Rectal smooth muscle tissue (tissue), 1 donor: Measurements from ENCODE around the gene CLK2.
A peak's percentile ranks its signal among the peaks of the same experiment; 100 is the strongest.
"Not testable (repeated sequence)": the region's sequence is repeated elsewhere in the genome, so short reads cannot be mapped to it uniquely, and the experiment has no call there.

ENCODE experiments used
- H3K27ac ChIP-seq: one replicate; pipeline ENCODE4 v1.7.0; 2013; ENCODE audit warnings: low read depth, low read length, inconsistent platforms
- H3K27me3 ChIP-seq: one replicate; pipeline ENCODE4 v1.7.0; 2013; ENCODE audit warnings: low read length; ENCODE audit not compliant: control insufficient read depth, insufficient read depth
- H3K36me3 ChIP-seq: one replicate; pipeline ENCODE4 v1.7.0; 2013; ENCODE audit warnings: low read length; ENCODE audit not compliant: control insufficient read depth, insufficient read depth
- H3K4me1 ChIP-seq: one replicate; pipeline ENCODE4 v1.7.0; 2013; ENCODE audit warnings: low read length; ENCODE audit not compliant: control insufficient read depth, insufficient read depth
- H3K4me3 ChIP-seq: one replicate; pipeline ENCODE4 v1.7.0; 2013; ENCODE audit warnings: low read length
- H3K9ac ChIP-seq: one replicate; pipeline ENCODE4 v1.7.0; 2013; ENCODE audit warnings: low read length

CLK2 gene

GRCh38 chr1:155244368-155245162, 28.7 kb downstream of the CLK2 start:
- H3K4me3 ChIP-seq = peak overlapping the region; percentile 73
- H3K9ac ChIP-seq = peak overlapping the region; percentile 39
- H3K27ac ChIP-seq = peak overlapping the region; percentile 78
- H3K4me1 ChIP-seq = no peaks in the 10 kb centered on the region
- no peaks in the 10 kb centered on the region for H3K36me3 ChIP-seq
- no peaks in the 10 kb centered on the region for H3K27me3 ChIP-seq

GRCh38 chr1:155242805-155243358, 30.4 kb downstream of the CLK2 start:
- H3K4me1 ChIP-seq = no peaks in the 10 kb centered on the region
- no peak overlapping the region for H3K9ac ChIP-seq
- H3K4me3 ChIP-seq = peak overlapping the region; percentile 73
- peak overlapping the region; percentile 78 for H3K27ac ChIP-seq
- H3K27me3 ChIP-seq = no peaks in the 10 kb centered on the region
- H3K36me3 ChIP-seq = peaks cover under 1% of the 10 kb centered on the region

- Histone ChIP-seq H3K9ac (no peak overlapping the region), H3K4me1 (no peaks in the 10 kb centered on the region), H3K4me3 (no peak overlapping the region), H3K36me3 (peaks cover 2% of the 10 kb centered on the region), H3K27ac (peak overlapping the region; percentile 17), H3K27me3 (no peaks in the 10 kb centered on the region)
These were observed 31.5 kb downstream of the CLK2 start for GRCh38 chr1:155241841-155242264.

GRCh38 chr1:155241069-155241679, 32.1 kb downstream of the CLK2 start:
- no peak overlapping the region for H3K27ac ChIP-seq
- peaks cover 2% of the 10 kb centered on the region for H3K36me3 ChIP-seq
- H3K4me3 ChIP-seq = peak overlapping the region; percentile 70
- no peaks in the 10 kb centered on the region for H3K27me3 ChIP-seq
- no peaks in the 10 kb centered on the region for H3K4me1 ChIP-seq
- H3K9ac ChIP-seq = peak overlapping the region; percentile 30

GRCh38 chr1:155236451-155236850, 36.9 kb downstream of the CLK2 start:
- peaks cover 2% of the 10 kb centered on the region for H3K36me3 ChIP-seq
- H3K27ac ChIP-seq = no peak overlapping the region
- no peaks in the 10 kb centered on the region for H3K27me3 ChIP-seq
- no peak overlapping the region for H3K4me3 ChIP-seq
- H3K9ac ChIP-seq = no peak overlapping the region
- peaks cover 8% of the 10 kb centered on the region for H3K4me1 ChIP-seq

- H3K36me3 ChIP-seq, H3K27ac ChIP-seq, H3K27me3 ChIP-seq: not testable (repeated sequence)
These were observed 37.9 kb downstream of the CLK2 start for GRCh38 chr1:155235375-155235774.

GRCh38 chr1:155233502-155233901, 39.8 kb downstream of the CLK2 start:
- H3K4me3 ChIP-seq, H3K9ac ChIP-seq, H3K27ac ChIP-seq, H3K27me3 ChIP-seq, H3K36me3 ChIP-seq: not testable (repeated sequence)
- H3K4me1 ChIP-seq = peaks cover 11% of the 10 kb centered on the region

More at GRCh38 chr1:155235375-155235774, 37.9 kb downstream of the CLK2 start:
- not testable (repeated sequence) for H3K9ac ChIP-seq, H3K4me3 ChIP-seq
- H3K4me1 ChIP-seq = peaks cover 11% of the 10 kb centered on the region

GRCh38 chr1:155232001-155232978, 41.0 kb downstream of the CLK2 start:
- H3K27ac ChIP-seq = peak overlapping the region; percentile 64
- not testable (repeated sequence) for H3K27me3 ChIP-seq

GRCh38 chr1:155231302-155231701, 42.0 kb downstream of the CLK2 start:
- H3K9ac ChIP-seq, H3K4me3 ChIP-seq, H3K36me3 ChIP-seq, H3K27me3 ChIP-seq, H3K27ac ChIP-seq: not testable (repeated sequence)
- peaks cover 22% of the 10 kb centered on the region for H3K4me1 ChIP-seq

More at GRCh38 chr1:155232001-155232978, 41.0 kb downstream of the CLK2 start:
- H3K9ac ChIP-seq, H3K36me3 ChIP-seq, H3K4me3 ChIP-seq: not testable (repeated sequence)
- H3K4me1 ChIP-seq = peaks cover 18% of the 10 kb centered on the region

GRCh38 chr1:155228096-155228427, 45.2 kb downstream of the CLK2 start:
- peak overlapping the region; percentile 60 for H3K4me3 ChIP-seq
- peaks cover 24% of the 10 kb centered on the region for H3K4me1 ChIP-seq
- no peaks in the 10 kb centered on the region for H3K27me3 ChIP-seq
- H3K27ac ChIP-seq = peak overlapping the region; percentile 87
- no peaks in the 10 kb centered on the region for H3K36me3 ChIP-seq
- peak overlapping the region; percentile 1 for H3K9ac ChIP-seq

- Histone ChIP-seq H3K9ac (peak overlapping the region; percentile 29), H3K4me3 (peak overlapping the region; percentile 68), H3K27ac (peak overlapping the region; percentile 87), H3K27me3 (no peaks in the 10 kb centered on the region), H3K4me1 (peaks cover 24% of the 10 kb centered on the region), H3K36me3 (no peaks in the 10 kb centered on the region)
These were observed 45.8 kb downstream of the CLK2 start for GRCh38 chr1:155227261-155228095.
